Parathyroid adenoma (tissue), 2 donors: ENCODE measurements around the gene TNRC6B.

Experiments used
- H2AFZ ChIP-seq: fragments of 300-600 bp; sonication (generic); one replicate; pipeline ENCODE4 v1.7.0; 2017; ENCODE audit warnings: antibody characterized with exemption, mild to moderate bottlenecking
- H3K27ac ChIP-seq: fragments of 300-600 bp; sonication (generic); one replicate; pipeline ENCODE4 v1.7.0; 2017
- H3K27me3 ChIP-seq: fragments of 300-600 bp; sonication (generic); one replicate; pipeline ENCODE4 v1.7.0; 2017; ENCODE audit warnings: low read length; ENCODE audit not compliant: control insufficient read depth, insufficient read depth
- H3K36me3 ChIP-seq: fragments of 300-600 bp; sonication (generic); one replicate; pipeline ENCODE4 v1.7.0; 2017; ENCODE audit warnings: low read length; ENCODE audit not compliant: control insufficient read depth, insufficient read depth
- H3K4me1 ChIP-seq: fragments of 300-600 bp; sonication (generic); one replicate; pipeline ENCODE4 v1.7.0; 2017; ENCODE audit warnings: control low read depth
- H3K4me2 ChIP-seq: fragments of 300-600 bp; sonication (generic); one replicate; pipeline ENCODE4 v1.7.0; 2017; ENCODE audit warnings: low read length
- H3K4me3 ChIP-seq: fragments of 300-600 bp; sonication (generic); one replicate; pipeline ENCODE4 v1.7.0; 2017; ENCODE audit warnings: low read depth, low read length
- H3K79me2 ChIP-seq: fragments of 300-600 bp; sonication (generic); one replicate; pipeline ENCODE4 v1.7.0; 2017; ENCODE audit warnings: control low read depth
- H3K9ac ChIP-seq: fragments of 300-600 bp; sonication (generic); one replicate; pipeline ENCODE4 v1.7.0; 2017; ENCODE audit warnings: mild to moderate bottlenecking
- H3K9me3 ChIP-seq: fragments of 300-600 bp; sonication (generic); one replicate; pipeline ENCODE4 v1.7.0; 2017; ENCODE audit warnings: low read length; ENCODE audit not compliant: control insufficient read depth
- TF ChIP-seq, protein P1 (sequence below): fragments of 300-600 bp; sonication (generic); IDR thresholded peaks from one replicate; pipeline ENCODE4 v1.7.0; 2017; ENCODE audit warnings: antibody characterized with exemption, mild to moderate bottlenecking
- donor health status: primary hyperparathyroidism.

The TNRC6B gene

DNA sequence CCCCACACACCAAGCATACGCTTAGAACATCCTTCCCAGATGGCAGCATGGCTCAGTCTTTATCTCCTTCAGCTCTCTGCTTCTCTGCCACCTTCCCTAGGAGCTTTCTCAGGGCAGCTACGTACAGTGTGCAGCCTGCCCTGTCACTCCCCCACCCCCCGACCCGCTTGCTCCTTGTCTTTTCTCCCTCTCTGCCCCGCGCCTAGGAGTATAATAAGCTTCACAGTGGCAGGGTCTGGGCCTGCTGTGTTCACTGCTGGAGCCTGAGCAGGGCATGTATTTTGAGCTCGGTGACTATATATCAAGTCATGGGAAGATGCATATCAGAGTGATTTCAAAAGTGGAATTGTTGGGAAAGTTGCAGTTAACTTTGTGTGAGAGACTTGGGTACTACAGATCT, 112.8 kb downstream of the TNRC6B start:
- no peaks in the 10 kb centered on the region for H3K27me3 ChIP-seq
- no peak overlapping the region for H3K9ac ChIP-seq
- H3K36me3 ChIP-seq, result no peaks in the 10 kb centered on the region
- TF ChIP-seq, protein P1, sequence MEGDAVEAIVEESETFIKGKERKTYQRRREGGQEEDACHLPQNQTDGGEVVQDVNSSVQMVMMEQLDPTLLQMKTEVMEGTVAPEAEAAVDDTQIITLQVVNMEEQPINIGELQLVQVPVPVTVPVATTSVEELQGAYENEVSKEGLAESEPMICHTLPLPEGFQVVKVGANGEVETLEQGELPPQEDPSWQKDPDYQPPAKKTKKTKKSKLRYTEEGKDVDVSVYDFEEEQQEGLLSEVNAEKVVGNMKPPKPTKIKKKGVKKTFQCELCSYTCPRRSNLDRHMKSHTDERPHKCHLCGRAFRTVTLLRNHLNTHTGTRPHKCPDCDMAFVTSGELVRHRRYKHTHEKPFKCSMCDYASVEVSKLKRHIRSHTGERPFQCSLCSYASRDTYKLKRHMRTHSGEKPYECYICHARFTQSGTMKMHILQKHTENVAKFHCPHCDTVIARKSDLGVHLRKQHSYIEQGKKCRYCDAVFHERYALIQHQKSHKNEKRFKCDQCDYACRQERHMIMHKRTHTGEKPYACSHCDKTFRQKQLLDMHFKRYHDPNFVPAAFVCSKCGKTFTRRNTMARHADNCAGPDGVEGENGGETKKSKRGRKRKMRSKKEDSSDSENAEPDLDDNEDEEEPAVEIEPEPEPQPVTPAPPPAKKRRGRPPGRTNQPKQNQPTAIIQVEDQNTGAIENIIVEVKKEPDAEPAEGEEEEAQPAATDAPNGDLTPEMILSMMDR, result no peak
- no peaks in the 10 kb centered on the region for H3K4me1 ChIP-seq
- H2AFZ ChIP-seq, result no peak overlapping the region
- no peak overlapping the region for H3K4me2 ChIP-seq
- H3K27ac ChIP-seq, result no peak overlapping the region
- H3K79me2 ChIP-seq, result no peaks in the 10 kb centered on the region
- H3K9me3 ChIP-seq, result no peaks in the 10 kb centered on the region
- H3K4me3 ChIP-seq, result no peak overlapping the region

DNA sequence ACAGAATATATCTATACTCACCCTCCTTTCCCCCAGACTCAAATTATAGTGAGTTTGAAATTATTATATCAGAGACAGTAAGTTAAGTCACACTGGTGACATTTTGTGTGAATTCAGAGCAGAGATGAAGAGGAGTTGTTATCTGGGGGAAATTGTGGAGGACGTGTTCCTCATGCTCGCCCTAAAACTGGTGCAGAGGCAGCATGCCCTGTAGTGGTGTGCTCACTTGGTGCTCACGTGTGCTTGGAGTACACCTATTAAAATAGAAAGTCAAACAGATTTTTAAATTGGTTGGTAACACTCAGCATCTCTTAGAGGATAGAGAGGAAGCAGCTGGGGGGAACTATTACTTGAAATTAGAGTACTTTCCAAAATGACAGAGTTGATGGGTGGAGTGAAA, 117.0 kb downstream of the TNRC6B start:
- H2AFZ ChIP-seq, result no peak overlapping the region

DNA sequence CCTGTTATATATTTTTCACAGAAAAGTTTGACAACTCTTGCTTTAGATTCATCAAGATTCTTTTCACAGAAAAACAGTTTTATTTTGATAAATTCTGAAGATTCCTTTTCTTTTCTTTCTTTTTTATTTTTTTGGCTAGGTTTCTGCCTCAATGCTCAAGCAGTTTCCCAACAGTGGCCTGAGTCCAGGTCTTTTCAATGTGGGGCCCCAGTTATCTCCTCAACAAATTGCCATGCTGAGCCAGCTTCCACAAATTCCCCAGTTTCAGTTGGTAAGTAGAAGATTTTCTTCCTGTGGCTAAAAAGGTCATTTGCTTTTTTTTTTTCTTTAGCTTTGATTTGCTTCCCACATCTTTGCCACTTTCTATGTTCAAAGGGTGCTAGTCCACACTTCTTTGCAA, 122.6 kb downstream of the TNRC6B start:
- no peak overlapping the region for H3K9ac ChIP-seq
- H2AFZ ChIP-seq, result no peak overlapping the region
- TF ChIP-seq, protein P1, result no peak

More for the DNA sequence above, 117.0 kb downstream of the TNRC6B start:
- Histone ChIP-seq H3K4me3 (no peak overlapping the region), H3K79me2 (no peaks in the 10 kb centered on the region), H3K9ac (no peak overlapping the region), H3K27ac (no peak overlapping the region), H3K4me2 (no peak overlapping the region), H3K4me1 (no peaks in the 10 kb centered on the region), H3K27me3 (no peaks in the 10 kb centered on the region), H3K9me3 (no peaks in the 10 kb centered on the region), H3K36me3 (no peaks in the 10 kb centered on the region)
- TF ChIP-seq, protein P1, result no peak

DNA sequence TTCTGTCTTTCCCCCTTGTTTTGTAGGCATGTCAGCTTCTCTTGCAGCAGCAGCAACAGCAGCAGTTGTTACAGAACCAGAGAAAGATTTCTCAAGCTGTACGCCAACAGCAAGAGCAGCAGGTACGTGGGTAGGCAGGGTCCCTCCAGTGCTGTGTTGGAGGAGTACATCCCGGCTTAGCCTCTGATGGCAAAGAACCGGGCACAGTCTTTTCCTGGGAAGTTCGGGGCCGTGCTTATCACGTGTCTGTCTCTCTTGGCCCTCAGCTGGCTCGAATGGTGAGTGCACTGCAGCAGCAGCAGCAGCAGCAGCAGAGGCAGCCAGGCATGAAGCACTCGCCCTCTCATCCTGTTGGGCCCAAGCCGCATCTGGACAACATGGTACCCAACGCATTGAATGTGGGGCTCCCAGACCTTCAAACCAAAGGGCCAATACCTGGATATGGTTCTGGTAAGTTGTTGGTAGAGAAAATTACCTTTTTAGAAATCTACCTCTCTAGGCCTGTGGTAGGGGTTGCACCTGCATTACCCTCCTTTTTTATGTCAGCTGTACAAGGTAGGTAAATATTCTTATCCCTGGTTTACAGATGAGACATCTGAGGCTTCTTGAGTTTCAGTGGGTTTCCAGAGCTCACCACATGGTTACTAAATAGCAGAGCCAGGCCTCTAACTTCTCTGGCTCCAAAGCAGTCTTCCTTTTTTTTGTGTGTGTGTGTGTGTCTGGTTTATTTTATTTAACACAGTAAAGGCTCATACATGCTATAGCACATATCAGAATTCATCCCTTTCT, 123.4 kb downstream of the TNRC6B start:
- Histone ChIP-seq H3K4me3 (no peak overlapping the region), H3K79me2 (no peaks in the 10 kb centered on the region), H2AFZ (no peak overlapping the region), H3K27ac (no peak overlapping the region), H3K27me3 (no peaks in the 10 kb centered on the region), H3K4me2 (no peak overlapping the region), H3K4me1 (no peaks in the 10 kb centered on the region), H3K9ac (no peak overlapping the region), H3K9me3 (no peaks in the 10 kb centered on the region), H3K36me3 (no peaks in the 10 kb centered on the region)
- TF ChIP-seq, protein P1, result no peak

More for the DNA sequence above, 122.6 kb downstream of the TNRC6B start:
- no peaks in the 10 kb centered on the region for H3K27me3 ChIP-seq
- no peak overlapping the region for H3K4me2 ChIP-seq
- no peaks in the 10 kb centered on the region for H3K36me3 ChIP-seq
- no peaks in the 10 kb centered on the region for H3K9me3 ChIP-seq
- no peaks in the 10 kb centered on the region for H3K79me2 ChIP-seq
- no peak overlapping the region for H3K27ac ChIP-seq
- no peaks in the 10 kb centered on the region for H3K4me1 ChIP-seq
- no peak overlapping the region for H3K4me3 ChIP-seq

DNA sequence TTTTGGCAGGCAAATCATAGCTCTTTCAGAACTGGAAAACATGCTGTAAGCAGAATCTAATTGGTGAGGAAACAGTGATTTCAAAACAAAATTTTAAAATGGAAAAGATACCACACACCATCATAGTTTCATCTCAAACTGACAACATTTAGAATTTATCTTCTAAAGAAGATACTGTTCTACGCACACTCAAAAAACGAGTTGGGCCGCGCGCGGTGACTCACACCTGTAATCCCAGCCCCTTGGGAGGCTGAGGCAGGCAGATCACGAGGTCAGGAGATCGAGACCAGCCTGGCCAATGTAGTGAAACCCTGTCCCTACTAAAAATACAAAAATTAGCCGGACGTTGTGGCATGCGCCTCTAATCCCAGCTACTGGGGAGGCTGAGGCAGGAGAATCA, 124.4 kb downstream of the TNRC6B start:
- no peaks in the 10 kb centered on the region for H3K9me3 ChIP-seq
- H3K36me3 ChIP-seq, result no peaks in the 10 kb centered on the region
- no peak overlapping the region for H2AFZ ChIP-seq
- no peaks in the 10 kb centered on the region for H3K4me1 ChIP-seq
- no peak overlapping the region for H3K4me3 ChIP-seq
- H3K4me2 ChIP-seq, result no peak overlapping the region
- no peak overlapping the region for H3K27ac ChIP-seq
- H3K27me3 ChIP-seq, result no peaks in the 10 kb centered on the region
- no peak overlapping the region for H3K9ac ChIP-seq
- TF ChIP-seq, protein P1, result no peak
- H3K79me2 ChIP-seq, result no peaks in the 10 kb centered on the region
